ENCODE data around the gene KCTD10.

- TF ChIP-seq, protein P1, sequence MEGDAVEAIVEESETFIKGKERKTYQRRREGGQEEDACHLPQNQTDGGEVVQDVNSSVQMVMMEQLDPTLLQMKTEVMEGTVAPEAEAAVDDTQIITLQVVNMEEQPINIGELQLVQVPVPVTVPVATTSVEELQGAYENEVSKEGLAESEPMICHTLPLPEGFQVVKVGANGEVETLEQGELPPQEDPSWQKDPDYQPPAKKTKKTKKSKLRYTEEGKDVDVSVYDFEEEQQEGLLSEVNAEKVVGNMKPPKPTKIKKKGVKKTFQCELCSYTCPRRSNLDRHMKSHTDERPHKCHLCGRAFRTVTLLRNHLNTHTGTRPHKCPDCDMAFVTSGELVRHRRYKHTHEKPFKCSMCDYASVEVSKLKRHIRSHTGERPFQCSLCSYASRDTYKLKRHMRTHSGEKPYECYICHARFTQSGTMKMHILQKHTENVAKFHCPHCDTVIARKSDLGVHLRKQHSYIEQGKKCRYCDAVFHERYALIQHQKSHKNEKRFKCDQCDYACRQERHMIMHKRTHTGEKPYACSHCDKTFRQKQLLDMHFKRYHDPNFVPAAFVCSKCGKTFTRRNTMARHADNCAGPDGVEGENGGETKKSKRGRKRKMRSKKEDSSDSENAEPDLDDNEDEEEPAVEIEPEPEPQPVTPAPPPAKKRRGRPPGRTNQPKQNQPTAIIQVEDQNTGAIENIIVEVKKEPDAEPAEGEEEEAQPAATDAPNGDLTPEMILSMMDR (IDR thresholded peaks at IDR 0.05; ENCODE audit: borderline replicate concordance, extremely low read depth, low read length, poor library complexity, severe bottlenecking) = no peak
- TF ChIP-seq EZH2 (IDR thresholded peaks at IDR 0.05; ENCODE audit: borderline replicate concordance, low read depth, low read length, severe bottlenecking) = no peak
Observed at GRCh38 chr12:109436188-109436560, 40.9 kb downstream of the KCTD10 start.

Data from DND-41 (cell line).